Measurements from ENCODE around the gene GTPBP2.
"Not testable (repeated sequence)": the region's sequence is repeated elsewhere in the genome, so short reads cannot be mapped to it uniquely, and the experiment has no call there.

The GTPBP2 gene

DNA sequence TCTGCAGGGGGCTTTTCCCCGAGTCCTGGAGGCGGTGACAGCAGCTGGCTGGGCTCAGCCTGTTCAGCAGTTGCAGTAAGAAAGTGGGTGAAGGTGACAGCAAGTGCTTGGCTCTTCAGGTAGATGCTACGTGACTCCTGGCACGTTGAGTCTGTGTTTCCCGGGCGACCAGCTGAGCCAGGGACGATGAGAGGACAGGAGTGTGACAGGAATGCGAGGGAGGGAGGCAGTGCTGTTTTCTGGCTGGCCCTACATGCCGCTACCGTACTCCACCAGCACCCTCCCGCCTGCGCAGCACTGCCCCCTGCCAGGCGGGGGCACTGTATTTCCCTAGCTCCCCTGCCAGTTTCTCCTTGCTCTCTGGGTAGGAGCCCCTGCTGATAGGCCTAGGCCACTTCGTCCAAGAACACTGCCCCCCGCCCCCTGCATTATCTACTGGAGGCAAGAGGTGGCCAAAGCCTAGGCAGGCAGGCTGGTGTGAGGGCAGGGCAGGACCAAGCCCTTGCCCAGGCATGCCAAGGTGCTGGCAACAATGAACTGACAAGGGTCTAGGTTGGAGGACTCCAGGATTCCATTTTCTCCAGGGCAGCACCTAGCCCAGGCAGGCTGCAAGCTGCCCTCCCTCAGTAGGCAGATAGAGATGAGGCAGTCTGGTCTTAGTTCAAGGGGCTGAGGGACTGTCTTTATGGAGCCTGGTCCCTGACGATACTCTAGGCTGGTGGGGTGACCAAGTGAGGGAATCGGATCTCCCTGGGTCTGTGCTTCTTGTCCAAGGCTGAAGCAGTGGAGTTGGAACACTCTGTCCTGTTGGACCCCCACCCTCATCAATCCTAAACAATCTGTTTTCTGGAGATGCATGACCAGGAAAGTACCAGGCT, 39.3 kb upstream of the GTPBP2 start:
- no peak overlapping the region for H3K4me3 Mint-ChIP-seq
- peak overlapping the region; percentile 6 for H3K27ac Mint-ChIP-seq
- H3K27me3 Mint-ChIP-seq, result no peaks in the 10 kb centered on the region
- no peaks in the 10 kb centered on the region for H3K36me3 Mint-ChIP-seq
- peaks cover 15% of the 10 kb centered on the region for H3K4me1 Mint-ChIP-seq
- H3K9me3 Mint-ChIP-seq, result no peaks in the 10 kb centered on the region

DNA sequence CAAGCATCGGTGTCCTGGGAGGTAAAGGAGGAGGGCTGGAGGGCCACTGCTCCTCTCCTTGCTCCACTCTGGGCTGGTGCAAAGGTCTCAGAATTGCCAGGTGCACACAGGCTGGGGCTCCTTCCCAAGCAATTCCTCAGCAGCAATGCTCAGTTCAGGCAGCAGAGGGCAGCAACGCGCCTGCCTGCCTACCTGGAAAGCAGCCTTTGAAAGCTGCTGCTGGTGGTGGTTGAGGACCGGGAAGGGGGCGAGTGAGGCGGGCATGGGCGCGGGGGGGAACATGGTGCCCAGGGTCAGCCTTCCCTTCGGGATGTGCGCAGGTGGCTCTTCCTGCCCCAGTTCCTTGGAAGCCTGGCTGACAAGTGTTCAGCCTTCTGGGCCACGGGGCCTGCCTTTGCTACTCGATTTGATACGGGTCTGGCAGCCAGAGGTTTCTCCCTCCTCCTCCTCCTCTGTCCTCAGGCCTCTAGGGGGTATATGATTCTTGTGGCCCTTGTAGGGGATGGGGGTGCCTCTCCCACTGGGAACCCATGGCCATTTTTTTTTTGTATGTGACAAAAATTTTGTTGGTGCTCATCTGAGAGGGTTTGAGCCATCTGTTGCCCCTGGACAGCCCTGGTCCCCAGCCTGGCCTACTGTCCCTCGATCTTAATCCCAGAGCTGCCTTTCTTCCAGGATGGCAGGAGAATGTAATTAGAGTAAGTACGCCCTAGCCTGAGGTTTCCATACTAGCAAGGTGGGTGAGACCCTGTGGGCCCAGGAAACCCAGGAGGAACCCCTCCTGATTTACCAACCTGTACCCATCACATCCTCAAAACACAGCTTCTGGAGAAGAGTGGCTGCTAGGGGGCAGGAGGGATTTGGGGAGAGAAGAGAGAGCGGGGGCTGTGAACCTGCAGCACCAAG, 38.4 kb upstream of the GTPBP2 start:
- Mint-ChIP-seq H3K4me3 (peak overlapping the region; percentile 70), H3K27me3 (no peaks in the 10 kb centered on the region), H3K36me3 (no peaks in the 10 kb centered on the region), H3K9me3 (no peaks in the 10 kb centered on the region), H3K27ac (peak overlapping the region; percentile 82), H3K4me1 (peaks cover 15% of the 10 kb centered on the region)

DNA sequence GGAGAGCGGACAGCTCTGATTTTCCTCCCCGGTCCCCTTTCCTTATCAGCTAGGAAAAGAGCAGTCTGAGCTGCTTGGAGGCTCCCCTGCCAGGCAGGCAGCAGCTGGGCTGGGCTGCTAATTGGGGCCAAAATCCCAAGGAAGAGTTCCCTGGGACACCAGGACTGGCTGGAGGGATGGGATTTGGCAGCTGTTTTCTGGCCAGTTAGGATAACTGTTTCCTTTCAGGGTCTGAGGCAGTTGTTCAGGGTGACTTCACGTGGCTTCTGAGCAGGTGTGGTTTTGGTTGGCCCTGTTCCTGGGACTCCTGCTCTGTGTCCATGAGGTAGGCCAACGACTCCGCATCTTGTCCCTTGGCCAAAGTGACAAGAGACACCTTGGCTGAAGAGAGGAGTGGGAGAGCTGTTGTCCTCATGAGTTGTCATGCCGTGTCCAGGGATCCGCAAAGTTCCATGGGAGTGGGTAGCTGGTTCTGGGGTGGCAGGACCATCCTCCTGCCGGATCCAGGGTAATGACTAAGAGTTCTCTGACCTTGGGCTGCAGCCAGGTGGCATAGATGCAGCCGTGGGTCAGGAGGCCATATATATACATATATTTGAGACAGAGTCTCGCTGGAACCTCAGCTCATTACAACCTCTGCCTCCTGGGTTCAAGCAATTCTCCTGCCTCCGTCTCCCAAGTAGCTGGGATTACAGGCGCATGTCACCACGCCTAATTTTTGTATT, 37.3 kb upstream of the GTPBP2 start:
- H3K4me1 Mint-ChIP-seq, result peaks cover 15% of the 10 kb centered on the region
- H3K9me3 Mint-ChIP-seq, result no peaks in the 10 kb centered on the region
- H3K27ac Mint-ChIP-seq, result peak overlapping the region; percentile 46
- H3K4me3 Mint-ChIP-seq, result no peak overlapping the region
- no peaks in the 10 kb centered on the region for H3K27me3 Mint-ChIP-seq
- no peaks in the 10 kb centered on the region for H3K36me3 Mint-ChIP-seq

DNA sequence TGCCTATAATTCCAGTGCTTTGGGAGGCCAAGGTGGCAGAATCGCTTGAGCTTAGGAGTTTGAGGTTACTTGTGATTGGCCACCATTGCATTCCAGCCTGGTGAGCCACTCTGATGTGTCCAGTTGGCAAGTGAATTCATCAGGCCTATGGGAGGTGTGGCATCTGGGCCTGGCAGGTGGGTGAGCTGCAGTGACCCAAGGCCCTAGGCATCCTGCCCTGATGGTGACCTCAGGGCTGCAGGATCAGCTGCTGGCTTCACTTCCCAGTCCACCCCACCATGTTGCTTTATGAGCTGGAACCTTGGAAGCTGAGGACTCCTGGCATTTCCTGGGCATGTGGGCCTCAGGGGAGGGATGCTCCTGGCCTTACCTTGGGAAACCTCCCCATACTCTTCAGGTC, 36.3 kb upstream of the GTPBP2 start:
- no peaks in the 10 kb centered on the region for H3K27me3 Mint-ChIP-seq
- H3K9me3 Mint-ChIP-seq, result no peaks in the 10 kb centered on the region
- H3K36me3 Mint-ChIP-seq, result no peaks in the 10 kb centered on the region
- H3K27ac Mint-ChIP-seq, result no peak overlapping the region
- peaks cover 15% of the 10 kb centered on the region for H3K4me1 Mint-ChIP-seq
- no peak overlapping the region for H3K4me3 Mint-ChIP-seq

DNA sequence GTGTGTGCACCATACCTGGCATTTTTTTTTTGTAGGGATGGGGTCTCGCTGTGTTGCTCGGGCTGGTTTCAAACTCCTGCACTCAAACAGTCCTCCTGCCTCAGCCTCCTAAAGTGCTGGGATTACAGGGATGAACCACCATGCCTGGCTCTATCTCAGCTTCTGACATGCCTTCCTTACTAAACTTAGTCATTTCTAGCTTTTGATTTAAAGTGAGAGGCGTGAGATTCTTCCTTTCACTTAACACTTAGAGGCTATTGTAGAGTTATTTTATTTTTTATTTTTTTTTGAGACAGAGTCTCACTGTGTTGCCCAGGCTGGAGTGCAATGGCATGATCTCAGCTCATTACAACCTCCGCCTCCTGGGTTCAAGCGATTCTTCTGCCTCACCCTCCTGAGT, 33.9 kb upstream of the GTPBP2 start:
- H3K27ac Mint-ChIP-seq, H3K4me3 Mint-ChIP-seq, H3K27me3 Mint-ChIP-seq, H3K9me3 Mint-ChIP-seq, H3K36me3 Mint-ChIP-seq: not testable (repeated sequence)
- H3K4me1 Mint-ChIP-seq, result peaks cover 15% of the 10 kb centered on the region

DNA sequence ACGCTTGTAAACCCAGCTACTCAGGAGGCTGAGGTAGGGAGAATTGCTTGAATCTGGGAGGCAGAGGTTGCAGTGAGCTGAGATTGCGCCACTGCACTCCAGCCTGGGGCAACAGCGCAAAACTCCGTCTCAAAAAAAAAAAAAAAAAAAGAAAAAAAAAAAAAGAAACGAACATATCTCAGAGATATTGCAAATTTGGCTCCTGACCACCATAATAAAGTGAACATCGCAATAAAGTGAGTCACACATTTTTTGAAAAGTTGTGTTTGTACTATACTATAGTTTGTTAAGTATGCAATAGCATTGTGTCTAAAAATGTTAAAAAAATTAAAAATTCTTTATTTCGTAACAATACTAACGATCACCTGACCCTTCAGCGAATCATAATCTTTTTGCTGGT, 29.1 kb upstream of the GTPBP2 start:
- Mint-ChIP-seq H3K36me3 (no peaks in the 10 kb centered on the region), H3K4me3 (no peak overlapping the region), H3K27ac (no peak overlapping the region), H3K27me3 (no peaks in the 10 kb centered on the region), H3K9me3 (no peaks in the 10 kb centered on the region), H3K4me1 (peaks cover 3% of the 10 kb centered on the region)

DNA sequence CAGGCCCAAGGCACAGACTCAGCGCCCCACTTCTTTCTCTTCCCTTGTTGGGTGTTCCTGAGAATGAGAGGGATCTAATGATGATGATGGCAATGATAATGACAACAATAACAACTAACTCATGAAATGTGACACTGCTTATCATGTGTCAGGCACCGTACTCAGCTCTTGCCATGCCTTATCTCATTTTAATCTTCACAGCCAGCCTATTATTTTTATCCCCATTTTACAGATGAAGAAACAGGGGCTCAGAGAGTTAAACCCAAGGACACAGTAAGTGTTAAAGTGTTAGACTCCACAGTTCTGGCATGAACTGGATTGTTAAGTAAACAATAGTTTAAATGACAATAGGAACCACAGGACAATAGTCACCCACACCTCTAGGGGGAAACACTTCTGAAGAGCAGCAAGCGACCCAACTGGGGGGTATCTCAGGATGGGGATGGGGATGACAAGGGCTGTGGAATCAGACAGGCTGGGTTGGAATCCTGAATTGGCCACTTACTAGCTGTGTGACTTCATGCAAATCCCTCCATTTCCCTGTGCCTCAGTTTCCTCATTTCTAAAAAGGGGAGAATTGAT, 28.2 kb upstream of the GTPBP2 start:
- Mint-ChIP-seq H3K36me3 (no peaks in the 10 kb centered on the region), H3K9me3 (no peaks in the 10 kb centered on the region), H3K4me1 (peaks cover 3% of the 10 kb centered on the region), H3K27me3 (no peaks in the 10 kb centered on the region), H3K4me3 (no peak overlapping the region), H3K27ac (no peak overlapping the region)

DNA sequence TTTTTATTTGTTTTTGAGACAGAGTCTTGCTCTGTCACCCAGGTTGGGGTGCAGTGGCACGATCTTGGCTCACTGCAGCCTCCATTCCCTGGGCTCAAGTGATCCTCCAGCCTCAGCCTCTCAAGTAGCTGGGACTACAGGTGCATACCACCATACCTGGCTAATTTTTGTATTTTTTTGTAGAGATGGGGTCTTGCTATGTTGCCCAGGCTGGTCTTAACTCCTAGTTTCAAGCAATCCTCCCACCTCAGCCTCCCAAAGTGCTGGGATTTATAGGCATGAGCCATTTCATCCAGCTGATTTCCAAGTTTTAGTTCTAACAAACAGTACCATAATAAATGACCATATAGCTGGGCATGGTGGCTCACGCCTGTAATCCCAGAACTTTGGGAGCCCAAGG, 23.8 kb upstream of the GTPBP2 start:
- H3K4me1 Mint-ChIP-seq, H3K9me3 Mint-ChIP-seq, H3K36me3 Mint-ChIP-seq, H3K27ac Mint-ChIP-seq, H3K4me3 Mint-ChIP-seq, H3K27me3 Mint-ChIP-seq: not testable (repeated sequence)

DNA sequence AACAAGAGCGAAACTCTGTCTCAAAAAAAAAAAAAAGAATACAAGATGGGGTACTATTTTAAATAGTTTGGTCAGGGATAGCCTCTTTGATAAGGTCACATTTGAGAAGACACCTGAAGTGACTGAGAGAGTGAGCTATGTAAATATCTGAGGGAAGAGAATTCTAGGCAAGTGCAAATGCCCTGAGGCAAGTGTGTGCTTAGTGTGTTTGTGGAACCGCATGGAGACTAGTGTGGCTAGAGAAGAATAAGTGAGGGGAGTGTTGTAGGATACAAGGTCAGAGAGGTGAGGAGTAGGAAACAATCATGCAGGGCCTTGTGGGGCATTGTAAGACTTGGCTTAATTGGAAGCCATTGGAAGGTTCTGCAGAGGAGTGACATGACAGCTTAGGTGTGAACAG, 19.2 kb upstream of the GTPBP2 start:
- Mint-ChIP-seq H3K9me3 (no peaks in the 10 kb centered on the region), H3K27me3 (no peaks in the 10 kb centered on the region), H3K4me1 (peaks cover 10% of the 10 kb centered on the region), H3K27ac (no peak overlapping the region), H3K4me3 (no peak overlapping the region), H3K36me3 (no peaks in the 10 kb centered on the region)

DNA sequence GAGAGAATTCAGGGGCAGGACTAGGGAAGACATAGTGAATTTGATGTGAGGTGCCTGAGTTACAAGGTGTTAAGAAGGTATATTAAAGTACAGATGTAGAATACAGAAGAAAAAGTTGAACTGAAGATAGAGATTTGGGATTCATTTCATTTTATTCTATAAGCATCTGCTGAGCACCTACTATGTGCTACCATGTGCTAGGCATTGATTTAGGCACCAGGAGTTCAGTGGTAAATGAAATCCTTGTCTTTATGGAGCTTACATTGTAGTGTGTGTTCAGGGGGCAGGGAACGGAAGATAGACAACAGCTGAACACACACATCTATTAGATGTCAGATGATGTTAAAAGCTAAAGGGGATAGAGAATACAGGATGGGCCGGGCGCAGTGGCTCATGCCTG, 18.5 kb upstream of the GTPBP2 start:
- no peaks in the 10 kb centered on the region for H3K27me3 Mint-ChIP-seq
- no peak overlapping the region for H3K4me3 Mint-ChIP-seq
- peaks cover 3% of the 10 kb centered on the region for H3K36me3 Mint-ChIP-seq
- peaks cover 10% of the 10 kb centered on the region for H3K4me1 Mint-ChIP-seq
- H3K27ac Mint-ChIP-seq, result no peak overlapping the region
- no peaks in the 10 kb centered on the region for H3K9me3 Mint-ChIP-seq

DNA sequence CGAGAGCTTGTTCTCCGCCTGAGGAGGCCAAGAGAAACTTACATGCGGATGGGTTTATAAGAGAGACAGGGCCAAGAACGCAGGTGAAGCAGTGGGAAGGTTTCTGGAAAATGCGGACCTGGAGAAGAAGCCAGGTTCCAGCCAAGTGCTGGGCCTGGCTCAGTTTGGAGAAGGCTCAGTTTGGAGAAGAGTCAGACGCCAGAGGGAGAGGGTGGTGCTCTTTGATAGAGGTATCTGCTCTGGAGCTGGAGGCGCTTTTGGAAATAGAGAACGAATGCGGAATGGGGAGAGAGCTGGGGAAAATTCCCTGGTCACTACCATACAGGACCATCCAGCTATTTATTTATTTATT, 16.5 kb upstream of the GTPBP2 start:
- H3K27me3 Mint-ChIP-seq, result no peaks in the 10 kb centered on the region
- no peaks in the 10 kb centered on the region for H3K9me3 Mint-ChIP-seq
- peak overlapping the region; percentile 2 for H3K27ac Mint-ChIP-seq
- H3K4me3 Mint-ChIP-seq, result peak overlapping the region; percentile 82
- peaks cover 15% of the 10 kb centered on the region for H3K4me1 Mint-ChIP-seq
- peaks cover 7% of the 10 kb centered on the region for H3K36me3 Mint-ChIP-seq

DNA sequence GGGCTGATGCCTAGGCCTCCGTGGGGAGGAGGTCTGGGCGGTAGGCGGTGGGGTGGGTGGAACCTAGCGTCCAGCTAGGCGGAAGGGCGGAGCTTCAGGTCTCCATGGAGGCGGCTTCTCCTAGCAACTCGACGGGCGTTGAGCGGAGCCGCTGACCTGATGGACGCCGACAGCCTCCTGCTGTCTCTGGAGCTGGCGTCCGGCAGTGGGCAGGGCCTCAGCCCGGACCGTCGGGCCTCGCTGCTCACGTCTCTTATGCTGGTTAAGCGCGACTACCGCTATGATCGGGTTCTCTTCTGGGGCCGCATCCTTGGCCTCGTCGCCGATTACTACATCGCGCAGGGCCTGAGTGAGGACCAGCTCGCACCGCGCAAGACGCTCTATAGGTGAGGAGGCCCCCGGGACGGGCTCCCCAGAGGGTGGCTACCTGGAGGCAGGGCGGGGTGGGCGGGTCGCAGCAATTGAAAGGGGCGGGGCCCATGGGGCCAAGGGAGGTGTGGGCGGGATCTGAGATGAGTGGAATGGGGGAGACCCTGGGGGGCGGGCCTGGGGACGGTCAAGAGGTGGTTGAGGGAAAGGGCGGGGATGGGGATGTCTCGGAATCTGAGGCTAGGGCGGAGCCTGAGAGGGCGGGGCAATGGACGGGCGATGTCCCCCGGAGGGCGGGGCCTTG, 16.0 kb upstream of the GTPBP2 start, which contains the start of gene RSPH9:
RSPH9 (plus strand) TSS at position 97 of the 673 bp plus-strand sequence; CDS start at position 160, 63 bp downstream.
- H3K9me3 Mint-ChIP-seq, result no peaks in the 10 kb centered on the region
- peaks cover 10% of the 10 kb centered on the region for H3K36me3 Mint-ChIP-seq
- no peaks in the 10 kb centered on the region for H3K27me3 Mint-ChIP-seq
- H3K27ac Mint-ChIP-seq, result peak within 1 kb of the TSS; percentile 2
- H3K4me3 Mint-ChIP-seq, result peak within 1 kb of the TSS; percentile 82
- peaks cover 20% of the 10 kb centered on the region for H3K4me1 Mint-ChIP-seq

DNA sequence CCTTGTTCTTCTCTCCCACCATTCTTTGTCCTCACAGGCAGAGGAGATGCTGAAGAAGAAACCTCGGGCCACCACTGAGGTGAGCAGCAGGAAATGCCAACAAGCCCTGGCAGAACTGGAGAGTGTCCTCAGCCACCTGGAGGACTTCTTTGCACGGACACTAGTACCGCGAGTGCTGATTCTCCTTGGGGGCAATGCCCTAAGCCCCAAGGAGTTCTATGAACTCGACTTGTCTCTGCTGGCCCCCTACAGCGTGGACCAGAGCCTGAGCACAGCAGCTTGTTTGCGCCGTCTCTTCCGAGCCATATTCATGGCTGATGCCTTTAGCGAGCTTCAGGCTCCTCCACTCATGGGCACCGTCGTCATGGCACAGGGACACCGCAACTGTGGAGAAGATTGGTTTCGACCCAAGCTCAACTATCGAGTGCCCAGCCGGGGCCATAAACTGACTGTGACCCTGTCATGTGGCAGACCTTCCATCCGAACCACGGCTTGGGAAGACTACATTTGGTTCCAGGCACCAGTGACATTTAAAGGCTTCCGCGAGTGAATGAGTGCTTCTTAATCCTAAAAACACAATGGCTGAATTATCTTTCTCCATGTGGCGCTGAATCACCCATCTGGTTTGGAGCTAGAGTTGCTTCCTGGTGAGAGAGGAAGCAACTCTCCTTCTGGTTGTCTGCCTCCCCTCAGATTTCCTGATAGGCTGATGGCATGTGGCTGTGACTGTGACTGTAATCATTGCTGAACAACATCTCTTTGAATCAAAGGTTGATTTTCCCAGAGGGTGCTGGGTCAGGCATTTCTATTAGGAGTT, 11.1 kb upstream of the GTPBP2 start:
- H3K9me3 Mint-ChIP-seq, result no peaks in the 10 kb centered on the region
- H3K36me3 Mint-ChIP-seq, result peaks cover 17% of the 10 kb centered on the region
- peaks cover 45% of the 10 kb centered on the region for H3K4me1 Mint-ChIP-seq
- peak overlapping the region; percentile 16 for H3K4me3 Mint-ChIP-seq
- no peaks in the 10 kb centered on the region for H3K27me3 Mint-ChIP-seq
- H3K27ac Mint-ChIP-seq, result no peak overlapping the region

DNA sequence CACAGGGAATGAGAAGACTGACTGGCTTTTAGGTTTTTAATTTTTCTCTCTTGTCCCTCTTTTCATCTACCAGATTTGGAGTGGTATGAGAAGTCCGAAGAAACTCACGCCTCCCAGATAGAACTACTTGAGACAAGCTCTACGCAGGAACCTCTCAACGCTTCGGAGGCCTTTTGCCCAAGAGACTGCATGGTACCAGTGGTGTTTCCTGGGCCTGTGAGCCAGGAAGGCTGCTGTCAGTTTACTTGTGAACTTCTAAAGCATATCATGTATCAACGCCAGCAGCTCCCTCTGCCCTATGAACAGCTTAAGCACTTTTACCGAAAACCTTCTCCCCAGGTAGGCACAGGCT, 7.2 kb upstream of the GTPBP2 start:
- Mint-ChIP-seq H3K4me1 (peaks cover 46% of the 10 kb centered on the region), H3K27me3 (no peaks in the 10 kb centered on the region), H3K36me3 (peaks cover 11% of the 10 kb centered on the region), H3K4me3 (peak overlapping the region; percentile 100), H3K27ac (peak overlapping the region; percentile 97), H3K9me3 (no peaks in the 10 kb centered on the region)
